GM19397 (cell line): ENCODE measurements around the gene ST3GAL6.
A peak's percentile ranks its signal among the peaks of the same experiment; 100 is the strongest.
"Not testable (repeated sequence)": the region's sequence is repeated elsewhere in the genome, so short reads cannot be mapped to it uniquely, and the experiment has no call there.

Experiments used
- ATAC-seq: cut with Tn5 transposase; IDR thresholded peaks from one replicate; pipeline ENCODE4 v1.9.1; 2021; ENCODE audit warnings: mild to moderate bottlenecking, moderate library complexity; ENCODE audit not compliant: unreplicated experiment

ST3GAL6 gene

GRCh38 chr3:98799479-98799878 is 36.3 kb downstream of the ST3GAL6 start:
- ATAC-seq, result no peak

GRCh38 chr3:98800401-98800800 is 37.3 kb downstream of the ST3GAL6 start:
- no peak for ATAC-seq

DNA sequence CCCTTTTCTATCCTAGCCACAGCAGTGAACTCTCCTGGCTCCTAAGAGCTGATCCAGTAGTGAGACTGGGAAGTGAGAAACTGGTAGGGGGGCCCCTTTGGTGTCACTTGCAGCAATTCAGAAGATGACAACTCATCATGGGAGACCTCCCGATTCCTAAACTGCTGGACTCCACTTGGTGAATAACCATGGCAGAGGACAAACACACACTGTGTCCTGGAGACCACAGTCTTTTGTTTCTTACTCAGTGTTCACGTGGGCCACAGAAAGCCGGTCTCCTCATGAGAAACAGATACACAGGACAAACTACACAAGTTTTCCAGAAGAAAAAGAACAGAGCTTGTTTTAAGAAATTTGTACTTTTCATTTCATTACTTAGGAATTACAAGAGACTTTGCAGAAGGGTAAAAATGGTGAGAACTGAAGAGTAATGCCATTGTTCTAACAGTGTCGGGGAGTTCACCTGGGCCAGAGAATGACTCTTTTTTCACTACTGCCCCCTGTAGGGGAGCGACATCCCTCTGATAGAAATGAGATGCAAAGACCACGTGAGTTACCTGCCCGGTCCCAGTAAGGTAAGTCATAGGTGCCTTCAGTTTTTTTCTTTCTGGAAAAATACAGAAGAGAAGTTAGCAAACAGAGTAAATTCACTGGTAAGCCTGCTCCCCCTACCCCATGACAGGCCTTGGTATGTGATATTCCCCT is 38.1 kb downstream of the ST3GAL6 start:
- ATAC-seq, result no peak

- no peak for ATAC-seq
Observed at GRCh38 chr3:98805571-98805970, 42.4 kb downstream of the ST3GAL6 start.

GRCh38 chr3:98806521-98806920 is 43.4 kb downstream of the ST3GAL6 start:
- ATAC-seq, result no peak

DNA sequence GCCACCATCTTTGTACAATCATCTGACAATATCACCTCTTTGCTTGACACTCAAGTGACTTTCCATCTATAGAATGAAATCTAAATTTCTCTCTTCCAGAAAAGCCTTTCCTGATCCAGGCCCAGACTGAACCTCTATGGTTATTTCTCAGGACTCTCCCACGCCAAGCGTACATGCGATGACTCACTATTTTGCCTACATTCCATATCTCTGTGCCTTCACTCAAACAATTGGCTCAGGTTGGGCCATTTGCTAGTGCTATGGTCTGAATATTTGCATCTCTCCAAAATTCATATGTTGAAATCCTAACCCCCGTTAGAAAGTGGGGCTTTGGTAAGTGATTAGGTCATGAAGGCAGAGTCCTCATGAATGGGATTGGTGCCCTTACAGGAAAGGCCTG is 43.9 kb downstream of the ST3GAL6 start:
- no peak for ATAC-seq

- ATAC-seq, result no peak
Observed at GRCh38 chr3:98807561-98807960, 44.4 kb downstream of the ST3GAL6 start.

DNA sequence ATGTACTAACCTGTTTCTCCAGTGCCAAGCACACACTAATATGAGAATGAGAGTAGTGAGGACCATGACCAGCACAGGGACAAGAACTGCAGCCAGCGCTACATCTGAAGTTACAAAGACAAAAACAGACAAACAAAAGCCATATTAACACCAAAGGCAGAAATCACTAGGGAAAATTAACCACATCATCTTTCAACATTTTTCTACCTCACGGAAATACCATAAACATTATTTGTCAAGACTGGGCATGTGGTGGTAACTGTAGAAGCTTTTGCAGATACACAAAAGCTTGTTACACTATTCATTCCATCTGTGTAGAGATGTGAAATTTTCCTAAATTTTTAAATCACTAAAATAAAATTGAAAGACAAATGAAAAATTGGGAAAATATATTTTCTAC is 44.9 kb downstream of the ST3GAL6 start:
- no peak for ATAC-seq

DNA sequence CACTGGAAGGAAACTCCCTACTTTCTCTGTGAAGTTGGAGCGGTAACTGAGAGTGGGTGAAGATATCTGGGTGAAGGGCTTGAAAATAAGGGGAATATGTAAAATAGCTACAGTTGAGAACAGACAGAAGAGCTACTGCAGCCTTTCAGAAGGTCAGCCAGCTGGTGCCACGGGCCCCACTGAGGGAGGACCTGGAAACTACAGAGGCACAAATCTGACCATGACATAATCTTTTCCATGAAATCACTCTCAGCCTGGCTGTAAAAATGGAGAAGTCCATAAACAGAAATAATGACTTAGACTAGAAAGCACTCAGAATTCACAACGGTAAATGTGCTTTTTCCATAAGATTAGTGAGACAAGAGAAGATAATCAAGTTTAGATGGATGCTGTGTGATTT is 46.4 kb downstream of the ST3GAL6 start:
- no peak for ATAC-seq

- no peak for ATAC-seq
Observed at GRCh38 chr3:98811048-98811447, 47.9 kb downstream of the ST3GAL6 start.

DNA sequence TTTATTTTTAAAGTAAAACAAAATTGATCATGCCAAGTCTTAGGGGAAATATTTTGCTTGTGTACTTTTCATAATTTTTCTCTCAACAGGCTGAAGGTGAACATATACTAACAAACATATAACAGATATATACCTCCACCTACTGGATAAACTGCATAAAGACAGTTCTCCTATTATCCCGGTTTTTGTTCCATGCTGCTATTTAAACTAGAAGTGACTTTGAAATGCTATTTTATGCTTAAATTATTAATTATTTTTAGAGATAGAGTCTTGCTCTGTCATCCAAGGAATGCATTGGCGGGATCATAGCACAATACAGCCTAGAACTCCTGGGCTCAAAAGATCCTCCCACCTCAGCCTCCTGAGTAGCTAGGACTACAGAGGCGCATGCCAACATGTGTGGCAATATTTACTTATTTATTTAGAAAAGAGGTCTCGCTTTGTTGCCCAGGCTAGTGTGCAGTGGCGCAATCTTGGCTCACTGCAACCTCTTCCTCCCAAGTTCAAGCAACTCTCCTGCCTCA is 49.8 kb downstream of the ST3GAL6 start:
- no peak for ATAC-seq

DNA sequence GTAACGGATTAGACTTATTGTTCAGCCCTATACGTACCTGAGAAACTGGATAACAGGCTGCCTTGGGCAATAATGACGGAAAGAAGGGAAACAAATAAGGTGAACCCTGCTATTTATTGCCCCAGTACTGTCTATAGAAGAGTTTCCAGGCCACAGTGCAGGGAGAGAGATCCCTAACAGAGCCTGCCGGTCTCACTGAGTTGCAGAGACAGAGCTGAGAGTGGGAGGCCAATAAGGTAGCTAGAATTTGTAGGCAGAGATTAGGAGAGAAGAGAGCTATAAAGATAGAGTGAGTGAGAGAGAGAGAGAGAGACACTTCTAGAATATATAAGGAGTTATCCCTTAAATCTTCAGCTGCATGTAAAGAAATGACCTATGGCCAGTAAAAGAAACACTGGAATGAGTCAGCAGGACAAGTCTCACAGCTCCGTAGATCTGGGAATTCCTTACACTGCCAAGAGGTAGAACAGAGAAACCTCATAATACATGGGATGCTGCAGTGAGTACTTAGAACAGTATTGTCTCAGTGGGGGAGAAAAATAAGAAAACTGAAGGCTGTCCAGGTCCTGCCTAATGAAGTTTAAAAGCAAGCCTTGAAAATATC is 51.8 kb downstream of the ST3GAL6 start:
- ATAC-seq, result no peak

DNA sequence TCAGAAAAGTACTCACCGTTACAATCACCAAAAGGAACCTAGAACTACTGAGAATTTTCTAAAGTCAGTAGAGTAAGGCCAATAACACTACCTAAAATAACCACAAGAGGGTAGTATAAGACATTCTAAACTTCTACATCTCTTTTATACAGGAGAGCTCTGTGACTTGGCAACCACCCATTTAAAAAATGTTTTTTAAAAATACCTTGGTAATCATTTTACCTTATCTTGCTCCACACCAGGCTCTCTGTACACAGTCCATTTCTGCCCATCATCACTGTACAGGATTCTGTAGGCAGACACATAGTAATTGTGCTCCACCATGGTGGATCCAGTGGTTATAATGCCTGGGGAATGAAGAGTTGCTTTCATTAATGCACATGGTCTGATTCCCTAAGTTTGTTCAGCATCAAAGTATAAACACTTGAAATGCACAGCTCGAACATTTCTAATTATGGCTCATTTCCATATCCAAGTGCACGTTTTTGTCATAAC is 54.5 kb downstream of the ST3GAL6 start:
- peak; percentile 80 for ATAC-seq

GRCh38 chr3:98821063-98821462 is 57.9 kb downstream of the ST3GAL6 start:
- no peak for ATAC-seq

DNA sequence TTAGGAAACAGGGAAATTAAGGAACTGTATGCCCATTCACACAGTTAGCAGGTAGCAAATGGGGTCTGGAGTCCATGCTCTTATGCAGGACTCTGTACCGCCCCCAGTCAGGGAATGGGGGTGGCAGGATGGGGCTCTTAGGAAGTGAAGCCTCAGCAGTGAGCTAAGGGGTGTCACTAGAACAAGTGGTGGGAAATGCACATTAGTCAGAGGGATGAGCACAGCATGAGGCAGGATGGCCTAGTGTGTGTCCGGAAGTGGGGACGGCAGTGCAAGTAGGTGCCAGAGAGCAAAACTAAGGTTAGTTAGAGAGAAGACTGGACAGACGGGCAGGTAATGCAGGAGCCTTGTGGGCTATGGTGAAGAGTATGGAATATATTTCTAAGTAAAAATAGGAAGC is 60.7 kb downstream of the ST3GAL6 start:
- ATAC-seq, result no peak

DNA sequence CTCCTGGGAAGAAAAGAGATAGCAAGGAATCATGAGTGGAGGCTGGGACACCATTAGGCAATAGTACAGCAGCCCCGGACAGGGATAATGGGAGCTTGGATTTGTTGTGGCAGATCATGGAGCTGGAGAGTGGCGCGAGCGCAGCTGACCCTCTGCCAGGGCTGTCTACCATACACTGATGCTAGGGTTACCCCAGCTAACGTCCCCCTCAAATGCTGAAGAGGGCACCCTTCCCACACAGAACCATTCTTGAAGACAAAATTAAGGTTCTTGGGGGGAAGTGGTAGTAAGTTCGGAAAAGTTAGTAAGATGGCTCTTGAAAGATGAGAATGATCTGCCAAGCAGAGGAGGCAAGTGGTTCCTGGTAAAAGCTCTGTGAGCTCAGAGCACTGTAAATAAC is 61.1 kb downstream of the ST3GAL6 start:
- no peak for ATAC-seq

- no peak for ATAC-seq
Observed at GRCh38 chr3:98826126-98826525, 63.0 kb downstream of the ST3GAL6 start.

- ATAC-seq, result no peak
Observed at GRCh38 chr3:98827221-98827920, 64.2 kb downstream of the ST3GAL6 start.

GRCh38 chr3:98829246-98829832 is 66.2 kb downstream of the ST3GAL6 start:
- ATAC-seq, result no peak

DNA sequence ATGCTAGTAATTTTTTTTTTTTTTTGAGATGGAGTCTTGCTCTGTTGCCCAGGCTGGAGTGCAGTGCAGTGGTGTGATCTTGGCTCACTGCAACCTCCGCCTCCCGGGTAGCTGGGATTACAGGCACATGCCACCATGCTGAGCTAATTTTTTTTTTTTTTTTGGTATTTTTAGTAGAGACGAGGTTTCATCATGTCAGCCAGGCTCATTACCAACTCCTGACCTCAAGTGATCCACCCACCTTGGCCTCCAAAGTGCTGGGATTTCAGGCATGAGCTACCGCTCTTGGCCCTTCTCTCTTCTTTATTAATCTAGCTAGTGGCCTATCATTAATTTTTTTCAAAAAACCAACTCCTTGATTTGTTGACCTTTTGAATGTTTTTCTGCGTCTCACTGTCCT is 67.9 kb downstream of the ST3GAL6 start:
- not testable (repeated sequence) for ATAC-seq

DNA sequence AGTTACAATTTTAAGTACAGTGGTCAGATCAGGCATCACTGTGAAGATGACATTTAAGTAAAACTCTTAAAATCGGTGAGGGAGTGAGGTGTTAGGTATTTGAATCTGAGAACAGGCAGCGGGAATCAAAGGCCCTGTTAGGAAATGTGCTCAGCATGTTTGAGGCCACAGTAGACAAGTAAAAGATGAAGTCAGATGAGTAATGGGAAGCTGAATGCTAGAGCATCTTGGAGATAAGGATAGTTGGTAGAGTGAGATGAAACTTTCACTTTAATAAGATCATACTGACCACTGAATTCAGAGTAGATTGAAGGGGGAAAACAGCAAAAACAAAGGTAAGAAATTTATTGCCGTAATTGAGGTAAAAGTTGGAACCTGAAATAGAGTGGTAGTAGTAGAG is 76.7 kb downstream of the ST3GAL6 start:
- no peak for ATAC-seq
